IPS-15b (cell line): ENCODE measurements around the gene VPS26B.
"Not testable (repeated sequence)": the region's sequence is repeated elsewhere in the genome, so short reads cannot be mapped to it uniquely, and the experiment has no call there.

Experiments
- H3K27me3 ChIP-seq: one replicate; pipeline ENCODE4 v1.6.1; 2013; ENCODE audit warnings: low read length; ENCODE audit not compliant: control insufficient read depth, insufficient read depth
- H3K36me3 ChIP-seq: one replicate; pipeline ENCODE4 v1.6.1; 2013; ENCODE audit warnings: low read length; ENCODE audit not compliant: control insufficient read depth, insufficient read depth
- H3K4me1 ChIP-seq: one replicate; pipeline ENCODE4 v1.6.1; 2013; ENCODE audit warnings: mild to moderate bottlenecking, low read length; ENCODE audit not compliant: control insufficient read depth, insufficient read depth
- H3K4me3 ChIP-seq: one replicate; pipeline ENCODE4 v1.5.1; 2013; ENCODE audit warnings: low read depth, low read length
- H3K9ac ChIP-seq: one replicate; pipeline ENCODE4 v1.6.1; 2013; ENCODE audit warnings: low read depth, mild to moderate bottlenecking, low read length
- H3K9me3 ChIP-seq: one replicate; pipeline ENCODE4 v1.6.1; 2013; ENCODE audit warnings: mild to moderate bottlenecking, low read length; ENCODE audit not compliant: control insufficient read depth, insufficient read depth

Gene VPS26B

DNA sequence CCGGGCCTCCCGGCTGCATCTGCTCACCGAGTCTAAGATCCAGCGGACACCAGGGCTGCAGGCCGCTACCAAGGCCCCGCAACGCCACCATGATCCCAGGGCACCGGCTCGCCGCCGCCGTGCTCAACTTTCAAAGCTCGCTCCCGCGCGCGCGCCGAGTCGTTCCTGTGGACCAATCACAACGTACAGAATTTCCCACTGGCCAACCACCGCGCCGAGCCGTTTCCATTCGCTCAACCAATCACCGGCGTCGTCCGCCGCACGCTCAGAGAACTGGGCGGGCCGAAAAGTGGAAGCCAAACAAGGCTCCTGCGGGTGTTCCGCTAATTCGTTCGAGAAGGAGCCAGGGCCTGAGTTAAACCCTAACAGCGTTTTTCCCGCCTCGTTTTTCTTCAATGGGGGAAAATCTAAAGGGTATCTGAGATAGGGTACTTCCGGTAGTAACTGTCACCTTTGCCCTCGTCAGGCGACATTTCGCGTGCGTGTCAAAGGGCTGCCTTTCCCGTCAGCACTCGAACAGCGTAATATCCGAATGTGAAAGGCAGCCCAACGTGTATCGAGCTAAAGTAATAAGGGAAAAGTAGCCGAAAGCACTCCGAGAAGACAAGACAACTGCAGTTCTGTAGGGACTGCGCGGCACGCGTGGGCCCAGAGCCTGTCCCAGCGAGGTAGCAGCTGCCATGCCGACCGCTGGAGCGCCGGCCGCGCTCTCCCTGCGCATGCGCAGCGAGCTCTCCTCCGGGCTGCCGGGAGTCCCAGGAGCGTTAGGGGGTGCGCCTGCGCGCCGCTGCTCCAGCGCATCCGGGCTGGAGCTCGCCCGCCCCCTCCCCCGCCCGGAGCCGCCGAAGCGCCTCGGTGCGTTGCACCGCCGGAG, at the start of gene VPS26B, which contains the start of gene NCAPD3:
VPS26B (plus strand) TSS at position 836 of the 874 bp plus-strand sequence. CDS start 452 bp downstream, outside the sequence.
NCAPD3 (minus strand) TSS at position 132 of the 874 bp plus-strand sequence; CDS start at position 91, 41 bp downstream.
- peak within 1 kb of the TSS; percentile 74 for H3K9ac ChIP-seq
- H3K4me1 ChIP-seq, result peaks cover 15% of the 10 kb centered on the region
- peaks cover 5% of the 10 kb centered on the region for H3K27me3 ChIP-seq
- H3K9me3 ChIP-seq, result no peaks in the 10 kb centered on the region
- H3K36me3 ChIP-seq, result peaks cover 3% of the 10 kb centered on the region
- H3K4me3 ChIP-seq, result peak within 1 kb of the TSS; percentile 98

DNA sequence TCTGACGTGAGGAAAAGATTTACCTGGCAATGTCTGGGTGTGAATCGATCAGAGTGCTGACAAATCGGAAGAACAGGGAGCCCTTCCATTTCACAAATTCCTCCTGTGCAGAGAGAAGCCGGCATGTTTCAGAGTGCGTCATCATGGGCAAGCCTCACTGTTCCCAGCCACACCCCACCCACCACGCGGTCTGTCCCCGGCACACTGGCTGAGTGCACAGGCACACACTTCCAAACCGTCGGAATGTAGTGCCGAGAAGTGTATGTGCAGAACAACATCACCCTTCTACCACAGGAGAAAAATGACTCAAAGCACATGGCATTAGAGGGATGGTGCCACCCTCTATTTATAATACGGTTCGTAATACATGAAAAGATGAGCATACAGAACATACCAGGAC, 48.2 kb upstream of the VPS26B start:
- Histone ChIP-seq H3K4me1 (no peaks in the 10 kb centered on the region), H3K9ac (no peak overlapping the region), H3K4me3 (no peak overlapping the region), H3K27me3 (no peaks in the 10 kb centered on the region), H3K9me3 (peaks cover 10% of the 10 kb centered on the region), H3K36me3 (peaks cover 61% of the 10 kb centered on the region)

DNA sequence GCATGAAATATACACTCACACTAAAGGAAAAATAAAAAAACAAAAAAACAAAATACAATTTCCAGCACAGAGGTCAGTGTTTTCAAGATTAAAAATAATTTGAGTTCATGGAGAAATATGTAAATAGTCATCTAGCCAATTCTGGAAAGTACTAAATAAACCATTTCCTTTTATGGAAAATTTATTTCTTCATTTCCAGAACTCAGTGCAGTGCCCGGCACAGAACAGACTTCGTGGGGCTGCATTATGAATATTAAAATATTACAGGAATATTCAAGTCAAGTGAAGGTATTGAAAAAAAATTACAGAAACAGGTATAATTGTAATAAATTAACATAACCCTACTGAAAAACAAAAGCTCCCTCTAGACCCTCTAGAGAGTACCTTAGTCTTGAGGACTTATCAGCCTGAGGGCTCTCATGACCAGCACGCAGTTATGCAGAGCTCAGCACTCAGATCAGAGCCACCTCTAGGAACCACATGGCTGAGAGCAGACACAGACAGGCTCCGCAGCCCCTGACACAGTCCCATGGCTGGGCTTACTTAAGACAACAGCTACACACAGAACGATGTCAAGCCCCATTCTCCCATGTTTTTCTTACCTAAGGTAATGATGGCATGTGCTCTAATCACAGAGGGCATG, 46.3 kb upstream of the VPS26B start:
- Histone ChIP-seq H3K36me3 (peaks cover 45% of the 10 kb centered on the region), H3K27me3 (no peaks in the 10 kb centered on the region), H3K4me1 (no peaks in the 10 kb centered on the region), H3K9me3 (no peaks in the 10 kb centered on the region), H3K9ac (no peak overlapping the region), H3K4me3 (no peak overlapping the region)

DNA sequence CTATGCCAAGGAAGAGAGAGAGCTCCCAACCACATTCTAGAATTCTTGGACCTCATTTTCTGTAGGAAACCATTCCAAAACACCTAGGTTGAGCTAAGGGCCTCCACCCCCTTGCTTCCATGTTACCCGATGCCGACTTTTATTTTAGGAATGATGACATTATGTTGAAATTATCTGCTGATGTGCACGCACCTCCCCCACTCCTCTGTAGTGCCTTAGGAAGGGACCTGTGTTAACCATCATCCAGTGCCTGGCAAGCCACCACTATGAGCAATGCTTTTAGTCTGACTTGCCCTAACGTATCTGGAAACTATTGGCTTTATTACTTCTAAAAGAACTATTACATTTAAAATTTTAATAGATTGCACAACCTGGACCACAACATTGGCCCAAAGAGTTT, 42.8 kb upstream of the VPS26B start:
- no peaks in the 10 kb centered on the region for H3K4me1 ChIP-seq
- no peaks in the 10 kb centered on the region for H3K27me3 ChIP-seq
- peaks cover 35% of the 10 kb centered on the region for H3K36me3 ChIP-seq
- H3K4me3 ChIP-seq, result no peak overlapping the region
- no peak overlapping the region for H3K9ac ChIP-seq
- no peaks in the 10 kb centered on the region for H3K9me3 ChIP-seq

DNA sequence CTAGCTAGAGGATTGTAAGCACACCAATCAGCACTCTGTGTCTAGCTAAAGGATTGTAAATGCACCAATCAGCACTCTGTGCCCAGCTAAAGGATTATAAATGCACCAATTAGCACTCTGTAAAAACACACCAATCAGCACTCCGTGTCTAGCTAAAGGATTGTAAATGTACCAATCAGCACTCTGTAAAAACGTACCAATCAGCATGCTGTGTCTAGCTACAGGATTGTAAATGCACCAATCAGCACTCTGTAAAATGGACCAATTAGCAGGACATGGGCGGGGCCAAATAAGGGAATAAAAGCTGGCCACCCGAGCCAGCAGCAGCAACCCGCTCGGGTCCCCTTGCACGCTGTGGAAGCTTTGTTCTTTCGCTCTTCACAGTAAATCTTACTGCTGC, 36.4 kb upstream of the VPS26B start:
- H3K9ac ChIP-seq, H3K4me3 ChIP-seq, H3K4me1 ChIP-seq, H3K9me3 ChIP-seq, H3K27me3 ChIP-seq: not testable (repeated sequence)
- peaks cover 45% of the 10 kb centered on the region for H3K36me3 ChIP-seq

DNA sequence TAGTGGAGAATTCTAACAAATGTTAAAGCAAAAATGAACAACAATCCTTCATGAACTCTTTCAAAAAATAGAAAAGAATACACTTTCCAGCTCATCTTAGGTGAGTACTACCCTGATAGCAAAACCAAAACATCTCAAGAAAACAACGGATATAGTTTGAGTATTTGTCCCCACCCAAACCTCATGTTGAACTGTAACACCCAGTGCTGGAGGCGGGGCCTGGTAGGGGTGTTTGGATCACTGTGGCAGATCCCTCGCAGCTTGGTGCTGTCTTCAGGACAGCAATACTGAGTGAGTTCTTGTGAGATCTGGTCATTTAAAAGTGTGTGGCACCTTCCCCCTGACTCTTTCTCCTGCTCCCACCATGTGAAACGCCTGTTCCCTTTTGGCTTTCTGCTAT, 27.7 kb upstream of the VPS26B start:
- Histone ChIP-seq H3K36me3 (peaks cover 16% of the 10 kb centered on the region), H3K4me1 (no peaks in the 10 kb centered on the region)

DNA sequence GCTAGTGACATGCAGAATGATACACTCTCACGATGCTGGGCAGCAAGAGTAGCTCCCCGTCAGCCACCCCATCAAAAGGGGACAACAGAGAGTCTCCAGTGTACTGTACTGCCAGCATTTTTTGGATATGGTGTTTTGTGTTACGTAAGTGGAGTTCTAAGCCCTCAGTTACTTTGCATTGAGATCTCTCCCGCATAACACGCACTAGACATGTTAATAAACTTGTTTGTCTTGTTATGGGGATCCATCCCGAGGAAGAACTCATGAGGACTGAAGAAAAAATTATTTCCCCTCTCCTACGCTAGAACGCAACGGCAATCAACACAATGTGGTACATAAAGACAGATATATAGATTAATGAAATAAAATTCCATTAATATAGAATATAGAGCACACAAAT, 24.9 kb upstream of the VPS26B start:
- peaks cover 7% of the 10 kb centered on the region for H3K36me3 ChIP-seq
- no peaks in the 10 kb centered on the region for H3K9me3 ChIP-seq
- no peaks in the 10 kb centered on the region for H3K27me3 ChIP-seq
- H3K4me1 ChIP-seq, result no peaks in the 10 kb centered on the region
- H3K9ac ChIP-seq, result no peak overlapping the region
- H3K4me3 ChIP-seq, result no peak overlapping the region

More for the DNA sequence above, 27.7 kb upstream of the VPS26B start:
- no peak overlapping the region for H3K4me3 ChIP-seq
- H3K27me3 ChIP-seq, result no peaks in the 10 kb centered on the region
- no peak overlapping the region for H3K9ac ChIP-seq
- H3K9me3 ChIP-seq, result no peaks in the 10 kb centered on the region

DNA sequence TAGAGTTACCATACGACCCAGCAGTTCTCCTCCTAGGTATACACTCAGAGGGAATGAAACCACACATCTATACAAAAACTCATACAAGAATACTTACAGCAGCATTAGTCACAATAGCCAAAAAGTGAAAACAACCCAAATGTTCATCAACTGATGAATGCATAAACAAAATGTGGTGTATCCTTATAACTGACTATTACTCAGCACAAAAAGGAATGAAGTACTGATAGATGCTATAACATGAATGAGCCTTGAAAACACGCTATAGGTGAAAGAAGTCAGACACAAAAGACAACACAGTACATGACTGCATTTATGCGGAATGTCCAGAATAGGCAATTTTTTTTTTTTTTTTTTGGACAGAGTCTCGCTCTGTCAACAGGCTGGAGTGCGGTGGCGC, 23.8 kb upstream of the VPS26B start:
- no peaks in the 10 kb centered on the region for H3K9me3 ChIP-seq
- H3K36me3 ChIP-seq, result peaks cover 8% of the 10 kb centered on the region
- H3K9ac ChIP-seq, result no peak overlapping the region
- H3K27me3 ChIP-seq, result no peaks in the 10 kb centered on the region
- H3K4me1 ChIP-seq, result no peaks in the 10 kb centered on the region
- H3K4me3 ChIP-seq, result no peak overlapping the region

DNA sequence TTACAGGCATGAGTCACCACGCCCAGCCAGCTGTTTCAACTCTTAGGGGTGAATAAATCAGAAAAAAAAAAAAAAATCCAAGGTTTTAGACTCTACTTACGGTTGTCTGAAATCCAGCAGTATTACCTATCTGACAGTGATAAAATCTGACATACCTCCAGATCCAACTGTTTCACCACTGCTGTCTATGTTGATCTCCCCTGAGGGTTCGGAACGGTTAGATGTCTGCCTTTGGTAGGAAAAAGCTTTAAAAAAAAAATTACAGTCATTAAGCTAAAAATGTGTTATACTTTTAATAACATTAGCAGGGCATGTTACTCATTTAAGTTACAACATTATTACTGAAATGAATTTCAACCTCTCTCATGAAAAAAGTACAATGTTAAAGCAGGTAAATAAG, 21.8 kb upstream of the VPS26B start:
- Histone ChIP-seq H3K27me3 (no peaks in the 10 kb centered on the region), H3K4me1 (no peaks in the 10 kb centered on the region), H3K9me3 (no peaks in the 10 kb centered on the region), H3K4me3 (no peak overlapping the region), H3K9ac (no peak overlapping the region), H3K36me3 (peaks cover 20% of the 10 kb centered on the region)

DNA sequence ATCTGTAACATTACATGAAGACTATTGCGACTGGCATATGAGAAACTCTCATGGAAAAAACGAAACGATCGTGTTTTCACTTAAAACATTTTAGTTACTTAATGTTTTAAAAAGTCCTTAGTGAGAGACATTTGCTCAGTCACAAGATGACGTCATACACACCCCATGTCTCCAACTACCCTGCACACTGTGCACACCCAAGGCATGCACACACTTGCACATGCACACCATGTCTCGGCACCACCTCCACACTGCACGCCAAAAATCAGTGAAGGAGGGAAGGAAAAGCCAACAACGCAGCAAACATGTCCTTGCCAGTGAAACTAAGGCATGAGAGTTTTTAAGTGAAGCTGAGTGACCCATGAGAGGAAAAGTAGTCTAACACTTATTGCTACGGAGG, 18.7 kb upstream of the VPS26B start:
- no peak overlapping the region for H3K4me3 ChIP-seq
- H3K27me3 ChIP-seq, result no peaks in the 10 kb centered on the region
- no peaks in the 10 kb centered on the region for H3K4me1 ChIP-seq
- no peaks in the 10 kb centered on the region for H3K9me3 ChIP-seq
- H3K36me3 ChIP-seq, result peaks cover 31% of the 10 kb centered on the region
- no peak overlapping the region for H3K9ac ChIP-seq

DNA sequence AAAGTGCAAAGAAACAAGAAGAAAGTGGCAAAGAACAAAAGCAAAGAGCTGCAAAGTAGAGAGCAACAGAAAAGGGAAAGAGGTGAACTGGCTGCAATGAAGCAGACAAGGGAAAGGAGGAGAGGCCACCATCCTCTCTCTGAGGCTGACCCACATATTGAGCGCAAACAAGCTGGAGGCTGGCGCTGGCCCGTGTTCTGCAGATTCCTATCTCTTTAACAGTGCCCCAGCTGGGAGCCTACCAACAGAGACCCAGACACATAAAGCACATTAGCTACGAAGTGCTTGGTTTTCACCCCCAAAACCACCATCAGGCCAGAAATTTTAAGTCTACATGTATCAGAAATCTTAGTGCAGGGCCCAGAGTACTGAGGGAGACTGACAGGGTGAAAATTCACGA, 18.3 kb upstream of the VPS26B start:
- H3K4me3 ChIP-seq, result no peak overlapping the region
- no peaks in the 10 kb centered on the region for H3K9me3 ChIP-seq
- H3K27me3 ChIP-seq, result no peaks in the 10 kb centered on the region
- H3K4me1 ChIP-seq, result no peaks in the 10 kb centered on the region
- peaks cover 31% of the 10 kb centered on the region for H3K36me3 ChIP-seq
- H3K9ac ChIP-seq, result no peak overlapping the region
